K562 (cell line): ENCODE results near the gene SMG5. TPM values are rescaled to one million over a fixed set of nuclear protein-coding genes. Genes with fewer than 3 reads are reported as not detected.

Source experiments
- CHD7 ChIP-seq: fragments of 200-600 bp; sonication (generic); IDR thresholded peaks from one replicate; pipeline ENCODE4 v1.6.1; 2012; ENCODE audit warnings: mild to moderate bottlenecking, low read depth, low read length, inconsistent platforms
- CTCFL ChIP-seq: IDR thresholded peaks from 2 replicates; pipeline ENCODE4 v1.6.1; 2011; ENCODE audit warnings: borderline replicate concordance, low read depth, mild to moderate bottlenecking, moderate library complexity, low read length; ENCODE audit not compliant: insufficient read depth, poor library complexity, severe bottlenecking
- EGR1 ChIP-seq: fragments of 450-650 bp; conservative IDR thresholded peaks from 2 replicates; pipeline ENCODE4 v1.6.1; 2017; ENCODE audit warnings: mild to moderate bottlenecking
- EP300 ChIP-seq: IDR thresholded peaks from 2 replicates; pipeline ENCODE4 v1.6.1; 2012; ENCODE audit warnings: low read length, improper control_type of control experiment
- HEY1 ChIP-seq: fragments of 250-450 bp; sonication (Bioruptor Pico); IDR thresholded peaks from 2 replicates; pipeline ENCODE4 v1.5.0; 2020; ENCODE audit warnings: mild to moderate bottlenecking, moderate library complexity, borderline replicate concordance
- SMARCA4 ChIP-seq: fragments of 450-650 bp; IDR thresholded peaks from 2 replicates; pipeline ENCODE4 v1.6.1; 2016
- TCF7L2 ChIP-seq: fragments of 150-350 bp; IDR thresholded peaks from 2 replicates; pipeline ENCODE4 v1.6.1; 2016; ENCODE audit warnings: low read depth, mild to moderate bottlenecking, low read length, moderate library complexity
- ZC3H8 ChIP-seq: fragments of 450-650 bp; IDR thresholded peaks from 2 replicates; pipeline ENCODE4 v1.6.1; 2017
- ZNF408 ChIP-seq: fragments of 250-450 bp; sonication (Bioruptor Pico); IDR thresholded peaks from 2 replicates; pipeline ENCODE4 v1.4.0; 2020; ENCODE audit warnings: low read depth, mild to moderate bottlenecking, moderate library complexity
- polyA plus RNA-seq, 8 experiments: library from polyadenylated mRNA; depleted of rRNA in 4 of 8; stranded (reverse) in 5 of 8; unstranded in 3 of 8; fragments of >200 nt; fragmentation: Nextera tagmentation in 2 of 8; fragmentation: Illumina TruSeq in 1 of 8; extraction: Ambion mirVana in 2 of 8; extraction: Trizol in 1 of 8; gene quantifications; 2 replicates each; pipeline versions ENCODE4 v1.2.1 to v1.2.3, GENCODE V29; 2011 to 2014; ENCODE audit warnings: inconsistent platforms in 1 of 8, missing spikeins in 1 of 8
- total RNA-seq, 7 experiments: library from RNA; depleted of rRNA in 6 of 7; stranded (reverse); fragments of >200 nt in 6 of 7; fragmentation: Illumina TruSeq in 2 of 7; extraction: Trizol in 2 of 7; gene quantifications; 2 replicates each; pipeline versions ENCODE4 v1.2.1 to v1.2.3, GENCODE V29; 2011 to 2021; ENCODE audit warnings: low replicate concordance in 1 of 7

The SMG5 gene
- total and polyA plus RNA-seq, 9 of the 15 experiments (the other 6 are each of a cell fraction or from before 2014, with no cell fraction given): 1.4 to 85.9 (median 53.0) TPM

DNA sequence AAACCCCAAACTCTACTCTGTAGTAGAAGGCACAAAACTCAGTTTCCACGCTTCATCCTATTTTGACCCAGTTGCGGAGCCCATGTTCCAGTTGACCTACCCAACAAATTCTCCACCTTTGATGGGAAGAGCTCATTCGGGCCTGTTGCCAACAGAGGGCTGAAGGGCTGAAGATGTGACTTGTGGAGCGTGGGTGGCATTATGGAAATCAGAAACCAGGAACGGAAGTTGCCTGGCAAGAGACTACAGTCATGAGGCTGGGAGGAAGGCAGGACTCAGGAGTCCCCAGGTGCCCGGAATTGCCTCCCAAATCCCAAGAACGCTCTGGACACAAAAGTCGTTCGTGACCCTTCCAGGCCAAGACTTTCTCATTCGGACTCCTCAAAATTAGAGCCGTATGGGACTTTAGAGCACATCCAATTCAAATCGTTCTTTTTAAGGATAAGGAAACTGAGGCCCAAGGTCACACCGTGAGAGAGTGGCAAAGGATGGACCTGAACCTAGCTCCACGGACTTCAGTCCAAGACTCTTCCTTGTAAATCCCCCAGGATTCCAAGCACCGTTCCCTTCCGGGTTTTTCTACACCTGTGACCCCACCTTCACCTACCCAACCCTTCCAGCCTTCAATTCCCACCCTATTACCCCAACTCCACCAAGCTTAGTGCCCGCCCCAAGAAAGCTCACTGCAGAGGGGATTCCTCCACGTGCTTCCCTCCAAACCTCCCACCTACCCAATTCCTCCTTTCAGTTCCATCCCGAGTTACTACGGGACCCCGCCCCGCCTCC lies 739 bp downstream of the SMG5 start (continued):
- TF ChIP-seq CHD7: no peak
- TF ChIP-seq TCF7L2: no peak
- no peak for TF ChIP-seq HEY1 (CRISPR knock-in tag)
- TF ChIP-seq EGR1: peak; percentile 79
- TF ChIP-seq ZC3H8: no peak
- no peak for TF ChIP-seq CTCFL
- TF ChIP-seq SMARCA4: 0 out of 2 replicates have a peak, but pooled peaks have one; percentile 11
- no peak for TF ChIP-seq EP300
- TF ChIP-seq ZNF408 (CRISPR knock-in tag): no peak
